HG02852 (cell line): Measurements from ENCODE around the gene RPS6KA2.
"Not testable (repeated sequence)": the region's sequence is repeated elsewhere in the genome, so short reads cannot be mapped to it uniquely, and the experiment has no call there.

Experiments used
- ATAC-seq: cut with Tn5 transposase; IDR thresholded peaks from one replicate; pipeline ENCODE4 v1.9.1; 2021; ENCODE audit warnings: mild to moderate bottlenecking, moderate library complexity; ENCODE audit not compliant: unreplicated experiment

RPS6KA2 gene

DNA sequence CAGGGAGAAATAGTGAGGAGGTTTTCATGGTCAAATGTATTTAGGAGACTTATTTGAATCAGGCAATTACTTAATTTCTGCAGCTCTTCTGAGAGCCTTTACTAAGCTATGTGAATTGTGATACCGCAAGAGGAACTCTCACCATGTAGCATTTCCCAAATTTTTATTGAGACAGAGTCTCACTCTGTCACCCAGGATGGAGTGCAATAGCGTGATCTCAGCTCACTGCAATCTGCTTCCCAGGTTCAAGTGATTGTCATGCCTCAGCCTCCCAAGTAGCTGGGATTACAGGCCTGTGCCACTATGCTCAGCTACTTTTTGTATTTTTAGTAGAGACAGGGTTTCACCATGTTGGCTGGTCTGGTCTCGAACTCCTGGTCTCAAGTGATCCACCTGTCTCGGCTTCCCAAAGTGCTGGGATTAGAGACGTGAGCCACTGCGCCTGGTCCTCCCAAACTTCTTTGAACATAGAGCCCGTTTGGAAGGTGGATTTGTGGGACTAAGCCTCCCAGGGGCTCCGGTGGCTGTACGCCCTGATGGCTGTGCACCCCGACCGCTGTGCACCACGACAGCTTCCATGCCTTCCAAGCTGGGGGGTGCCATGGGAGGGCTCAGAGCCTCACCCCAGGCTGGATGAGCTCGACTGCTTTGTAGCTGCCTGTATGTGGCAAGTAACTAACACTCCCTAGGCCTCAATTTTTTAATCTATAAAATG, 238.6 kb downstream of the RPS6KA2 start:
- ATAC-seq: no peak

DNA sequence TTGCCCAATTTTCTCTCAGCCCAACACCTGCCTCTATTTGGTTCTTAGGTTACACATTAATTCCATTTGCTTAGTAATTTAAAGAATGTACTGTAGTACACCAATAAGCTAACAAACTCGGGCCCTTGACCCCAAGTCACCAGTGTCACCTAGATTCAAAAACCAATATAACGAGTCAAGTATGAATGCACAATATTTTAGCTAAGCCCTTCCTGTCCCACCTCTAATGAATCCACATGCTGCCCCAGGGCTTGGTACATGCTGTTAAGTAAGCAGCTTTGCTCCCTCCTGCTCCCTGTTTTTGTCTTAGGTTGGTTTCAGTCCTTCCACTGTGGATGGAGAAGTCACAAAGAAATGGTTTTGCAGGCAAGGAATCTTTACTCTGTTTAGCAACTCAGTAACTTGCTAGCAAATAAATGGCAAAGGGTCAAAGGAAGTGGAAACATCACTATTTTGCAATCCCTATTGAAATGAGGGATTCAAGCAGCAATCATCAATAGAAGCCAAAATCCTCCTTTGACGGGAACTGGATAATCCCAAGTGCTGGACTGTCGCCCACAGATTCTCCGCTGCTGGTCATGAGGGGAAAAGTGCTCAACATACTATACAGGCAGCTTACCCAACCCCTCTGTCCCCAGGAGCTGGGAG, 239.3 kb downstream of the RPS6KA2 start:
- ATAC-seq: no peak

DNA sequence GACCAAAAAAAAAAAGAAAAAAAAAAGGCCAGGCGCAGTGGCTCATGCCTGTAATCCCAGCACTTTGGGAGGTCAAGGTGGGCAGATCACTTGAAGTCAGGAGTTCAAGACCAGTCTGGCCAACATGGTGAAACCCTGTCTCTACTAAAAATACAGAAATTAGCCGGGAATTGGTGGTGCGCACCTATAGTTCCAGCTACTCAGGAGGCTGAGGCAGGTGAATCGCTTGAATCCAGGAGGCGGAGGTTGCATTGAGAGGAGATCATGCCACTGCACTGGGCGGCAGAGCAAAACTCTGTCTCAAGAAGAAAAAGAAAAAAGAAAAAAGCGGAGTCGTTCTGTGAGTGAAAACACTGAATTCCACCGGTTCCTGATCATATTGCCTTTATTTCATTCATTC, 240.0 kb downstream of the RPS6KA2 start:
- not testable (repeated sequence) for ATAC-seq

DNA sequence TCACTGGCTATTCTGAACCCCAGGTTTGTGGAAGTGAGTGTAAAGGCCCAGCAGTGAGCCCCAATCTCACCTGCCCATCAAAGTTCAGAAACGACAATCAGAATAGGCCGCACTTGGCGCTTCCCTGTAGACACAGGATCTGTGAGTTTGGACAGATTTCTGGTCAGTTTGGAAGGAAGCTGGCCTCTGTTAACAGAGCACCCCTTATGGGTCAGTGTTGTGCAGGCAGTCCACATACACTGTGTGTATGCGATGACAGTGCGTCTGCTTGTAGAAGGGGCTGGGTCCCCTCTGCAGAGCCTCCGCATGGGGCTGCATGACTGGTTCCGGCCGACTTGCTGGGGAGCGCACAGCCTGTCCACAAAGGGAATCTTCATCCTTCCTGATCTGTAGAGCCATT, 240.9 kb downstream of the RPS6KA2 start:
- no peak for ATAC-seq

DNA sequence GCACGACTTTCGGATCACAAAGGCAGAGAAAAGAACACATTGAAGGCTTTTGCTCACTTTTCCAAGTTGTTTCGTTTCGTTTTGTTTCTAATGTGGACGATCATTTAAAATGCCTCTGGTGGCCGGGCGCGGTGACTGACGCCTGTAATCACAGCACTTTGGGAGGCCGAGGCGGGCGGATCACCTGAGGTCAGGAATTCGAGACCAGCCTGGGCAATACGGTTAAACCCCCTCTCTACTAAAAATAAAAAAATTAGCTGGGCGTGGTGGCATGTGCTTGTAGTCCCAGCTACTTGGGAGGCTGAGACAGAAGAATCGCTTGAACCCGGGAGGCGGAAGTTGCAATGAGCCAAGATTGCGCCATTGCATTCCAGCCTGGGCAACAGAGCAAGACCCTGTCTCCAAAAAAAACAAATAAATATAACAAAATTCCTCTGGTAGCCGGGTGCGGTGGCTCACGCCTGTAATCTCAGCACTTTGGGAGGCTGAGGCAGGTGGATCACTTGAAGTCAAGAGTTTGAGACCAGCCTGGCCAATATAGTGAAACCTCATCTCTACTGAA, 243.2 kb downstream of the RPS6KA2 start:
- ATAC-seq: peak; percentile 1

DNA sequence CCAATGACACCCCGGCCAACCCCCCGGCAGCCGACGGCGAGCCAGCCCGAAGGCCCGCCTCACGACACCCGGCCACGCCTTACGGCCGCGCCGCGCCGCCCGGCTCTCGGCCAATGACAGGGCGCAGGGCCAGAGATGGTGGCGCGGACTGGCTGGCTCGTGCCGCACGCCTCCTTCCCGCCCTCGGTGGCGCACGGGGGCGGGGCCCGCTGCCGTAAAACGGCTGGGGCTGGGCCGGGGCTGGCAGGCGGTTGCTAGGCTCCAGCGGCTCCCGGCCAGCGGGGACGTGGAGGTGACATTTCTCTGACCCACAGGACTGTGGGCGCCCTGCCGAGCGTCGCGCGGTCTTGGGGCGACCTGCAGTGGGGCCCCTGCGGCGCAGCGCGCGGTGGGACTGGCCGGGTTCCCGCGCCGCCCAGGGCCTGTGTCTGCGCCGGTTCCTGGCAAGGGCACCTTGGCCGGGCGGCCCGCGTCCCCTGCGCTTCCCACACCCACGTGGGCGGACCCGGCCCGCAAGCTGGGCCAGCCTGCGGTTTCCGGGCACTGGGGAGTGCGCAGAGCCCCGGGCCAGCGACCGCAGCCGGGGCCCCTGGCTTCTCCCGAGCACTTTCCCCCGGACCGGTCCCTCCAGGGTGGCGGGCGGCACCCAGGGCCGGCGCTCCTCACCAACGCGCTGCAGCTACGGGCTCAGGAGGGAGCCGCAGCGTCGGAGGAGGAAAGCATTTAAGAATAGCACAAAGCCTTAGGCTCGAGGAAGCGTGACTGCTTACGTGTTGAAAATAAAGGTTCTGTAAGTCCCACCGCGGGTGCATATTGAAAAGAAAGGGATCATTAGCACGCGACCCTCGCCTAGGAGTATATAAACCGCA, 243.9 kb downstream of the RPS6KA2 start, which contains the start of gene MPC1:
TSS of gene MPC1 (minus strand) at position 8 of the 869 bp plus-strand sequence. CDS start 64 bp downstream, outside the sequence.
- peak; percentile 86 for ATAC-seq

DNA sequence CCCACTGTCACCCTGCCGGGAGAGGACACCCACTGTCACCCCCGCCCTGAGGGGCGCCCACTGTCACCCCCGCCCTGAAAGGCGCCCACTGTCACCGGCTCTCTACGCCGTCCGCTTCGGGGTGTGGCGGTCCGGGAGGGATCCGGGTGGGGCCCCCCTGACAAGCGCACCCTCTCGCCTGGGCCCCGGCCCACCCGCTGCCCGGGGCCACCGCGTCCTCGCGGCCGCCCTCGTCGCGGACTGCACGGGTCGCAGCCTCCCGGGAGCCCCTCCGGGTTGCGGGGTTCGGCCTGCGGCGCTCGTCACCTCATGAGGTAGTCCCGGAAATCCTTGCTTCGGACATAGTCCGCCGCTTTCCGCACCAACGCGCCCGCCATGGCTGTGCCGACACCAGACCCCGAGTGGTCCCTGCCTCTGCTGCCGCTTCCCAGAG, 244.5 kb downstream of the RPS6KA2 start:
- ATAC-seq: peak; percentile 10

DNA sequence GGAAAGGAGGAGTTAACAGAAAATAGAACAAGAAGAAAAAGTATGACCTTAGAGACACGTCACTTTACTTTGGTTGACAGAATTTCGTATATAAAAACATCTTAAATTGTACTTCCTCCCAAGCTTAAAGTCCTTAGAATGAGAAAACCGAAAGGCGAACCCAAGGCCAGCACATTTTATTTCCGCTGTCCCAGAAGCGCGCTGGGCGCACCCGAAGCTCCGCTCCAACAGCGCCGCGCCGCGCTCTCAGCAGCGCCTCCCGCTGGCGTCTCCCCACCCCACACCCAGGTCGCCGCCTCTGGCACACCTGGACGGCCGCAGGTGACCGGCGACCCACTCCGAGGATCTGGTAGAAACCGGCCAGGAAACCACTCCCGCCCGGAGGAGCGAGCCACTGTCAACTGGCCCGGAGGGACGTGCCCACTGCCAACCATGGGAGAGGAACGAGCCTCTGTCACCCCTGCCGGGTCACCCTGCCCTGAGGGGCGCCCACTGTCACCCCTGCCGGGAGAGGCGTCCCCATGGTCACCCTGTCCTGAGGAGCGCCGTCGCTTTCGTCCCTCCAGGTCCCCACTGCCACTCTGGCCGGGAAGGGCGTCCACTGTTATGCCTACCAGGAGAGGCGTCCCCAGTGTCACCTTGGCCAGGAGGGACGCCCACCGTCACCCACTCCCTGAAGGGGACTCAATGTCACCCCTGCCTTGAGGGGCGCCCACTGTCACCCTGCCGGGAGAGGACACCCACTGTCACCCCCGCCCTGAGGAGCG, 245.1 kb downstream of the RPS6KA2 start:
- ATAC-seq: peak; percentile 49

DNA sequence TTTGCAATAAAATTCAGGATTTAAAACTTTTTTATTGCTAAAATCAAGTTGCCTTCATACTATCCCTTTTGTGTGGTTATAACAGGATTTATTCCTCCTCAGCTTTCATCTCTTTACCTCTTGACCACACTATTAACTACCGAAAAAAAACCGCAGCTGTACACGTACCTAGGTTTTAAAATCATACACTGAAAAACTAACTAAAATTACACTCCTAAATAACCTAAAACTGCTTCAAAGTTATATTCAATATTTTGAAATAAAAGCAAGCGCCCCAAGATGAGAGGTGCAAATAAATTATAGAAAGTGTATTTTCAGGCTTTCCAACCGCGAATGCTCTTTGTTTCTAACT, 245.7 kb downstream of the RPS6KA2 start:
- ATAC-seq: no peak

DNA sequence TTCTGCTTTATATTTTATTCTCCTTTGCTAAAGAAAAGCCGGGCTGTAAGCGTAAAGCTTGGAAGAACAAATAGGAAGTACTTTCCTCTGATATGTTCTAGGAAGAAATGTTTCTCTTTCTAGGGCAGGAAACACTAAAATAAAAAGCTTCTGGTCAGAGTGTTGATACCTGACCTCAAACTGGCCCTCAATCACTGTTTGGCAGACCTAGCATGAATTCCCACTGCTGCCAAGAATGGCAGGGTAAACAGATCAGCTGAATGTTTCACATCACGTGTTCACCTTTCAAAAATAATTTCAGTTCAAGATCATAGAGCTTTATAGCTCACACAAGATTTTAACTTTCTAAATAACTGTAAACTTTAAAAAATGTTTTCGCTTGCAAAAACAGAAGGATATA, 247.3 kb downstream of the RPS6KA2 start:
- ATAC-seq: no peak

DNA sequence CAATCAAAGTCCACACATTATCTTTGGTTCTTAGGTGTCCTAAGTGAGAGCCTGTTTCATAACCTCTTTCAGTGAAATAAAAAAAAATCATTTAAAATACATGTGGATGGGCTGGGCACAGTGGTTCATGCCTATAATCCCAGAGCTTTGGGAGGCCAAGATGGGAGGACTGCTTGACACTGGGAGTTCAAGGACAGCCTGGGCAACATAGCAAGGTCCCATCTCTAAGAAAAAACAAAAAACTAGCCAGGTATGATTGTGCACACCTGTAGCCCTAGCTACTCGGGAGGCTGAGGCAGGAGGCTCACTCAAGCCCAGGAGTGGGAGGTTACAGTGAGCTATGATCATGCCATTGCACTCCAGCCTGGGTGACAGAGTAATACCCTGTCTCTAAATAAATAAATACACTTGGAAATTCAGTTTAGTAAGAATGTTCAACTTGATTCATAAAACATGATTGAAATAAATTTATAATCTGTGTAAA, 247.9 kb downstream of the RPS6KA2 start:
- no peak for ATAC-seq

DNA sequence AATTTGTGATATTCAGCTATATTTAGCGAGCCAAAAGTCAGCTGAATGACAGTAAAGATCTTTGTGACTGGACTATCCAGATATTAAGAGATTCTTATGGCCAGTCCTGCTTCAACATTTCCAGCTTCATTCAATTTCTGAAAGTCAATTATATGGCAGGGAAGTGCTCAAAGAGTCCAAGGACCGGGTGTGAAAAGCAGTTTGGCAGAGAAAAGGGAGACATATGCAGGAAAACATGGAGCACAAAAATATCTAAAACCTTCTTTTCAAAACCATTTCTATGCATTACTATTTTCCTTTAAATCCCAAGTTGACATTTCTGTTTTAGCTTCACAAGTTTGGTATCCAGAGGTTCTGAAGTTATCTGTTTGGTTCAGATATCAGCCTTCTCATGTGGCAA, 249.3 kb downstream of the RPS6KA2 start:
- no peak for ATAC-seq

DNA sequence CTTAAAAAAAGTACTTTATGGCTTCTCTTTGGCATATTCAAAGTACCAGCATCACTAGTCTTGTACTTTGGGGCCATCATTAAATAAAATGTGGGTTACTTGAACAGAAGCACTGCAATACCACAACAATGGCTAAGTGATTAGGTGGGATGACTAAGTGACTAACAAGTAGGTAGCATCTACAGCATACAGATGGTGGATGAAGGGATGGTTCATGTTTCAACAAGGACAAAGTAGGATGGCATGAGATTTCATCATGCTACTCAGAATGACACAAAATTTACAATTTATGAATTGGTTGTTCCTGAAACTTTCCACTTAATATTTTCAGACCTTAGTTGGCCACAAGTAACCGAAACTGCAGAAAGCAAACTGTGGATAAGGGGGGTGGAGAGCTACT, 252.0 kb downstream of the RPS6KA2 start:
- no peak for ATAC-seq

DNA sequence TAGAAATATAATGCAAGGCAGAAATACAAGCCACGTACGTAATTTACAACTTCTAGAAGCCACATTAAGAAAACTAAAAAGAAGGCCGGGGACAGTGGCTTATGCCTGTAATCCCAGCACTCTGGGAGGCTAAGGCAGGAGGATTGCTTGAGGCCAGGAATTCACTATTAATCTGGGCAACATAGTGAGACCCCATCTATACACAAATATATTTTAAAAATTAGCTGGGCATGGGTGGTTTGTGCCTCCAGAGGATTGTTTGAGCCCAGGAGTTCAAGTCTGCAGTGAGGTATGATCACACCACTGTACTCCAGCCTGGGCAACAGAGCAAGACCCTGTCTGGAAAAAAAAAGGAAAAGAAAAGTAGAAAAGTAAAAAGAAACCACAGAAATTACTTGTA, 256.6 kb downstream of the RPS6KA2 start:
- no peak for ATAC-seq

DNA sequence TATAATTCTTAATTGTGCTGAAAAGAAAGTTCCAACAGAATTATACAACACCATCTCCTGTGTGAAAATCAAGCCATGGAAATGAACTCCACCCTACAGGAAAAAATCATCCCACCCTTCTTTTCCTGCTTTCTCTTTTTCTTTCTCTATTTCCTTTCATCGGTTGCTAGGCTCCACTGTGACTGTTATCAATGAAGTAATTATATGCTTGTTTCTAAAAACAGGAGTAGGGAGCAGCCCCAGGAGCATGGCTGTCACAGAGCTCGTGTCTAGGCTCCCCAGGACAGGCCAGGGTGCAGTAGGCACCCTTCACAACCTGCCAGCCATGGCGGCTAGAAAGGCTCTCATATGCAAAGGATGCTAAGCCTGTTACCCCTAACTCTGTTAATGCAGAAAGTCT, 257.3 kb downstream of the RPS6KA2 start:
- no peak for ATAC-seq

DNA sequence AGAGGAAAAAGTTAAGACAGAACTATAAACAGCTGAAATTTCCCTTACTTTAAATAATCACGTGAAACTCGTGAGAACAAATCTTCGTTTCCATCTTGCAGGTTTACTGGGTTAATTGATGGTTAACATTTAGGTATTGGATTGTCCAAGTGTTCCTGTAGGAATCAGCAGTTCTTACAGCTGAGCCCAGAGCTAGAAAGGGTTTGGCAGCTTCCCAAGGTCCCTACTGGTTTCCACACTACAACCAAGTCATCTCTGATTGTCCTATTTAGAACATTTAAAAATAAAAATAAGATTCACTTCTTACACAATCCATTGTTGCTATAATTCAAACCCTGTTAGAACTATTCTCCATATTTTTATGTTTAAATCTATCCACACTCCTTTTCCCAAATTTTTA, 260.1 kb downstream of the RPS6KA2 start:
- no peak for ATAC-seq

DNA sequence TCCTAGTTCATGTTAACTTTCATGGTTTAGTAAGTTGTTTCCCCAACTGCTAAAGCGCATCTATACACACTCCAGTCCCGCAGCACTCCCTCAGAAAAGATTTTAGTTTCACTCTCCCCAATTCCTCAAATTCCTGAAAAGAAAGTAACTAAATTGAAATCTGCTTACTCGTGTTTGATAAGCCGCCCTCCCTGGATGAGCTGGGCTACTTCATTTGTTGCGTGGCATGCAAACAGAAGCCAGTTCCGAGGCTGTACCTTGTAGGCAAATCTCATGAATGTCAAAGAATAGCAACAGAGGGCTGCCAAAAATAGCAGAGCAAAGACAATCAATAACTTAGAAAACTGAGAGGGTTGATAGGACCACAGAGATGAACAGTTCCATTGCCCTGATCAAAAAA, 261.2 kb downstream of the RPS6KA2 start:
- no peak for ATAC-seq

DNA sequence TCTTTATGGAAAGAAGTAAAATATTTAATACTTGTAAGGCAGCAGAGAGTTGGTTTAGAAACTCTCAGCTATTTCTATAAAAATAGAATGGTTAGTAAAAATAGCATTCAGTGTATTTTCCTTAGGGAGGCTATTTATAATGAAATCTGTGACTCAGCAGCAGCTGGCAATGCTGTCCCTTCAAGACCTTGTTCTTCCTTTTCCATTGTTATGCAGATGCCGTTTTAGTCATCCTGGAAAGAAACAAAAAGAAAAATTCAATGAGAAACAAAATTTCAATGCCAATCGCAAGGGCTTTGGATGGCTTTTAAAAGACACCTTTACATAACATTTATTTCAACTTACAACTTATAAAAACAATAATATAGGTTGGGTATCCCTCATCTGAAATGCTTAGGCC, 261.8 kb downstream of the RPS6KA2 start:
- no peak for ATAC-seq

DNA sequence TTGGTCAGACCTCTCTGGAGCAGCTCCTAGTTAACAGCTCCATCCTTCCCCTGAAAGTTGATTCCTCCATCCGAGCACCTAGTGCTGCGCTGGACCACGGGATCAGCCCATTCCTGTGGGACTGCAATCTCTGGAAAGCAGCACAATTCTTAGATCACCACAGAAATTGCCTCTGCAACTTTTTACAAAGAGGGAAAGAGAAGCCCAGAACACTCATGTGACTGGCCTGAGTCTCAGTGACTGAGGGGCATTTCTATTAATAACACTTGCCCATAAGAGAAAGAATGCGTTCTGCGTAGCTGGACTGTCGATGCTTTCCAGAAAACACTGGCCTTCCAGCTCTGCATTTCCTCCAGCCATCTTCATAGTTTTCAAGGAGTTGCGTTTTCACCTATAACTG, 262.6 kb downstream of the RPS6KA2 start:
- ATAC-seq: no peak

DNA sequence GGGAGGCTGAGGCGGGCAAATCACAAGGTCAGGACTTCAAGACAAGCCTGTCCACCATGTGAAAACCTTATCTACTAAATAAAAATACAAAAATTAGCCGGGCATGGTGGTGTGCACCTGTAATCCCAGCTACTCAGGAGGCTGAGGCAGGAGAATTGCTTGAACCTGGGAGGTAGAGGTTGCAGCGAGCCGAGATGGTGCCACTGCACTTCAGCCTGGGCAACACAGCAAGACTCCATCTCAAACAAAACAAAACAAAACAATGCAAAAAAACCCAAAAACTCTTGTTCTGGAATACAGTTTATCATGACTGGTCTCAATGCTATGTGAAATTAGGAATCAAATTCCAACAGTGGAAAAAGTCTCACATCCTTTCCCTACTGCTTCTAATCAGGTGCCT, 264.6 kb downstream of the RPS6KA2 start:
- not testable (repeated sequence) for ATAC-seq

DNA sequence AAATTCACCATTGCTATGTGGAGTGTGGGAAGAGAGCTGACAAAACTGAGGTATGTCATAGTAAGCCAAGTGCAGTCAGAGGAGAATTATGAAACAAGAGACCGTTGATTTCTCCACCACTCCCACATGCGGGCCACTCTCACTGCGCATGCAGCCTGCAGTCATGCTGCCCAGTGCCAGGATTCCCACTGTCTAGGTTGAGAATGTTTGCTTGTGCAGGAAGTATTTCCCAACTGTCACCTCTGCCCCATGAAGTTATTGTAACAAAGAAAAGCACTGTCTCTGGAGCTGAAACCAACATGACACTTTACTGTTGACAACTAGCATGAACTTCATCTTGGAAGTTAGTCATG, 266.0 kb downstream of the RPS6KA2 start:
- ATAC-seq: no peak
